GM12875 (cell line): ENCODE results near the gene FIS1.

Experiments
- H3K4me3 ChIP-seq: one replicate; pipeline ENCODE4 v1.5.1; 2011; ENCODE audit warnings: low read depth, low read length, control low read depth
- TF ChIP-seq, protein P1 (sequence below): IDR thresholded peaks from 2 replicates; pipeline ENCODE4 v1.5.1; 2011; ENCODE audit warnings: low read depth, mild to moderate bottlenecking, control low read depth, inconsistent platforms, low read length, moderate library complexity, borderline replicate concordance; ENCODE audit not compliant: insufficient read depth

Gene FIS1

DNA sequence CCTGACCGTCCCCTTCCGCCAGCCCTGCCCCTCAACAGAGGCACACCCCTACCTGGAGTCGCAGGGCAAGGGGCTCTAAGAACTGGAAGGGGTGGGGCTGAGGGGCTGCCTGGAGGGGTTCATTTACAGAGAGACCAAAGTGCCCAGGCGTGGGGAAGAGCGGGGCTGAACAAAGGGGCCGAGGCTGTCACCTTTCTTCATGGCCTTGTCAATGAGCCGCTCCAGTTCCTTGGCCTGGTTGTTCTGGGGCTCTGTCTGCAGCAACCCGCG, 5.0 kb downstream of the FIS1 start:
- H3K4me3 ChIP-seq = no peak overlapping the region
- TF ChIP-seq, protein P1, sequence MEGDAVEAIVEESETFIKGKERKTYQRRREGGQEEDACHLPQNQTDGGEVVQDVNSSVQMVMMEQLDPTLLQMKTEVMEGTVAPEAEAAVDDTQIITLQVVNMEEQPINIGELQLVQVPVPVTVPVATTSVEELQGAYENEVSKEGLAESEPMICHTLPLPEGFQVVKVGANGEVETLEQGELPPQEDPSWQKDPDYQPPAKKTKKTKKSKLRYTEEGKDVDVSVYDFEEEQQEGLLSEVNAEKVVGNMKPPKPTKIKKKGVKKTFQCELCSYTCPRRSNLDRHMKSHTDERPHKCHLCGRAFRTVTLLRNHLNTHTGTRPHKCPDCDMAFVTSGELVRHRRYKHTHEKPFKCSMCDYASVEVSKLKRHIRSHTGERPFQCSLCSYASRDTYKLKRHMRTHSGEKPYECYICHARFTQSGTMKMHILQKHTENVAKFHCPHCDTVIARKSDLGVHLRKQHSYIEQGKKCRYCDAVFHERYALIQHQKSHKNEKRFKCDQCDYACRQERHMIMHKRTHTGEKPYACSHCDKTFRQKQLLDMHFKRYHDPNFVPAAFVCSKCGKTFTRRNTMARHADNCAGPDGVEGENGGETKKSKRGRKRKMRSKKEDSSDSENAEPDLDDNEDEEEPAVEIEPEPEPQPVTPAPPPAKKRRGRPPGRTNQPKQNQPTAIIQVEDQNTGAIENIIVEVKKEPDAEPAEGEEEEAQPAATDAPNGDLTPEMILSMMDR = no peak

DNA sequence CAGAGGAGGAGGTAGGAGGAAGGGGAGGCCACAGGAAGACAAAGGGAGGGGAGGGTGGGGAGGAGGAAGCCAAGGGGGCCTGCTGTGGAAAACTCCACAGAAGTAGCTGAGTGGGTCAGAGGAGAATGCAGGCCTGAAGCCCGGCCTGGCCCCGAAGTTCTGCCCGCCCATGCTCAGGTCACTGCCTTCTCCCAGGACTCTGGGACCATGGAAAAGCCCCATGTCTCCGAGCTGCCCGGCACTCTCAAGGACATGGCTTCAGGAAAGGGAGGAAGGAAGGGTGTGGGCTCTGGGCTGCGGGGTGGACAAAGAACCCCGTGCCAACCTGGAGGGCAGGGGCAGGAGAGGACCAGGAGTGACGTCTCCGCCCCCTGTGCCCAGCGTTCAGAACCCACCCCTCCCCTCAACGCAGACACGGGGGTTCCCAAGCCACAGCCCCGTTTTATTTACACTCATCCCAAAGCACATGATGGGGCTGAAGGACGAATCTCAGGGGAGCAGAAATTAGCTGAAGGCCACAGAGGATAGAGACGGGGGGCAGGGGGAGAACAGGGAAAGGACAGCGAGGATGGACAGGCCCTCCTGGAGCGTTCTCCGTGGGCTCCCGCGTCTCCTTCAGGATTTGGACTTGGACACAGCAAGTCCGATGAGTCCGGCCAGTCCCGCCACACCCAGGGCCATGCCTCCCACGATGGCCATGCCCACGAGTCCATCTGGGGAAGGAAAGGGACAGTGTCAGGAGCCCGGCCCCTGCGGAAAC, 5.5 kb downstream of the FIS1 start:
- H3K4me3 ChIP-seq = no peak overlapping the region
- TF ChIP-seq, protein P1 = no peak

DNA sequence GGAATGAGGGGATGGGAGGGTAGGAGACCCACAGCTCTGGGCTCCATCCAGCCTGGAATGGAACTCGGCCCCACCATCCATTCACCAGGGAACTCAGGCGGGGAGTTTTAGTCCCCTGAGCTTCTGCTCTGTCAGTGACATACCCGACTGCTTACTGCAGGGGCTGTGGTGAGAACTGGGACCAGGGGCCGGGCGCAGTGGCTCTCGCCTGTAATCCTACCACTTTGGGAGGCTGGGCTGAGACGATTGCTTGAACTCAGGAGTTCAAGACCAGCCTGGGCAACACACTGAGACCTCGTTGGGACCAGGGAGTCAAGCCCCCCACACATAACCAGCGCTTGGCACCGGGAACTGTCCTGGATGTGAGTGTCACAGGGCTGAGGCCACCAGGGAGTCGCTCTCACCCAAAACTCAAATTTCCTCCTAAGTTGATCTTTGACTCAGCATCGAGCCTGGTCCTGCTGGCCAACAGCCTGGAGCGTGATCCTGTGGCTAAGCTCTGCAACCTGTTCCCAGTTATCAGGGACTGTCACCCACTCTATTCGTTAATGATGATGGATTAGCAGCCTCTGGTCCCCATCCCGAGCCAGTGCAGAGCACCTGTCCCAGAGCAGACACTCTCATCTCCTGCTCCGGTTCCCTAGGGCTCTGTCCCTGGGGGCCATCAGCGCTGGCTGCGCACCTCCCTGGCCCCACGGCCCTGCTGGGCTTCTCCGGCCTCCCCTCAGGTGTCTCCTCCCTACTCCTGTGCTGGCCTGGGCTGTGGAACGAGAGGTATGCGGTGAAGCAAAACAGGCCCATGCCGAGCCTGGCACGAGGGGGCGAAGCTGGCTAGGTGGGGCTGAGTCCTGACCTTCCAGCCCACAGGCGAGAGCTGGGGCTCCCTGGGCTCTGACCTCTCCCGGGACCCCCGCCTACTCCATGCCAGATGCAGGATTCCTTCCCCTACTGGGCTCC, 6.4 kb downstream of the FIS1 start:
- TF ChIP-seq, protein P1 = no peak
- H3K4me3 ChIP-seq = no peak overlapping the region

DNA sequence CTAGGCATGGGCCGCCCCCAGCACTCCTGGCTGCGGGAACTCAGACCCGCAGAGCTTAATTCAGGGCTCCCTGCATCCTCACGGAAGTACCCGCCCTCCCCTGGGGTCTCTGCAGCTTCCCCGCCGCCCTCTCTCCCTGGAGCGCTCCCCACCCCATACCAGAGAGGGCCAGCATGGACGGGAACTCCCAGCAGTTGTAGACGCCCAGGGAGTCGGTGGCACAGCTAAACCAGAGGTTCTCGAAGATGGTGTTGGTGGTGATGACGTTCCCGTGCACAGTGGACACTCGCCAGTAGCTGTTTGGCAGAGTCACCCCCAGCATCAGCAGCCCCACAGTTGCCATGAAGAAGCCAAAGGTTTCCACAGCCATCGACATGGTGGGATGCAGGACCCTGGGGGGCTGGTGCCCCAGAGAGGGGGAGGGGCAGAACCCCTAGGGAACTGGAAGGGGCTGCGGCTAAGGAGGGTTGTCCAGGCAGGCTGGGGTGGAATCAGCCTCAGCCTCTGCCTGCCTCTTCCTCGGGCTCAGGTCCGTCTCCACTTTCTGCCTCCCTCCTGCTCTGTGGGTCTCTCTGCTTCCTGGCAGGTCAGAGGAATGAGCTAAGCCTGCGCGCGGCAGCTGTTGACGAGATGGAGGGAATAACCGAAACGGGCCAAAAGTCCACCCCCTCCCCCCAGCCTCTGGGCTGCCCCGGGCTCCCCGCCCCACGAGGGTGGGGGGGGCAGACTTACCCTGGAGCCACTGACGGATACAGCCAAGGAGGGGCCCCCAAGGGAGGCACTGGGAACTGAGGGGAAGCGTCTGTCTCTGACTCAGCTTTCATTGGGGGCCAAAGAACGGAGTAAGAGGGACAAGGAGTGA, 7.4 kb downstream of the FIS1 start, which contains the start of gene CLDN15:
CLDN15 (minus strand) TSS at position 597 of the 862 bp plus-strand sequence; CDS start at position 376, 221 bp downstream.
- TF ChIP-seq, protein P1 = no peak
- no peak within 1 kb of the TSS for H3K4me3 ChIP-seq

DNA sequence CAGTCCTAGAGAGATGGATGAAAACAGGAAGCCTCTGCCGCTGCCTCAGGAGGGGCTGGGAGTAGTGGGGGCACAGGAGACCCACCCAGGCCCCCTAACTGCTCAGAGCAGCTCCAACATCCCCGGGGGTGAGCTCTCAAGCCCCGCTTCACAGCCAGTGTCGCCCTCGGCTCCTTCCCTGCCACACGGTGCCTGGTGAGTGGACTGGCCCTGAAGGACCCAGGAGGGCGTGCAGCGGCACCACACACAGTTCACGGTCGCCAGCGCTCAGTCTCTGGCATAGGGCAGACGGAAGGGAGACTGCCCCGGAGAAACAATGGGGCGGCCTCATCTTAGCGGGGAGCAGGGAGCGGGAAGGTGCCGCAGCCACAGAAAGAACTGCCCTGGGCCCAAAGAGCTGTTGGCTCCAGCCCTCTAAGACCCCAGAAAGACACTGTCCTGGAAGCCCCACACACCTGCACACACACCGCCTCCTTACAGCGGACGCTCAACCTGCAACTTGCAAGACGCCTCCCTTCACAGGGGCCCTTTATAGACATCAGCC, 8.5 kb downstream of the FIS1 start:
- no peak overlapping the region for H3K4me3 ChIP-seq
- TF ChIP-seq, protein P1 = no peak

DNA sequence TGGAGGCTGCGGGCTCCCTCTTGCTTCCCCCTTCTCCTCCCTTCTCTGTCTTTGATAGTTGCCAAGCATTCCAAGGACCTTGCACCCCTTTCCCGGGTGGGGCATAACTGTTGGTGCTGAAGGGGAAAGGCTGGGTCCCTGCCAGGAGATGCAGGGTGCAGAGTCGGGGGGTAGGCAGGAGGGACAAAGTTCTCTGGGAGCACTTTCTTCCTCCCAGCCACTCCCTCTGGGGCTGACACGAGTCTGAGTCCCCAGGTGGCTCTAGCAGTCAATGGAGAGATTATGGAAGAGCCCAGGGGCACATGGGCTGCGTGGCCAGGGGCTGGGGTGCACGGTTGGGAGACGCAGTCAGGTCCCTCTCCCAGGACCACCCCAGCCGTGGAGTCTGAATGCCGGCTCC, 9.4 kb downstream of the FIS1 start:
- no peak overlapping the region for H3K4me3 ChIP-seq
- TF ChIP-seq, protein P1 = no peak
